ENCODE results near the gene MEGF9.

GRCh38 chr9:120750421-120750820 lies 36.2 kb upstream of the MEGF9 start:
- TF ChIP-seq, protein P1, sequence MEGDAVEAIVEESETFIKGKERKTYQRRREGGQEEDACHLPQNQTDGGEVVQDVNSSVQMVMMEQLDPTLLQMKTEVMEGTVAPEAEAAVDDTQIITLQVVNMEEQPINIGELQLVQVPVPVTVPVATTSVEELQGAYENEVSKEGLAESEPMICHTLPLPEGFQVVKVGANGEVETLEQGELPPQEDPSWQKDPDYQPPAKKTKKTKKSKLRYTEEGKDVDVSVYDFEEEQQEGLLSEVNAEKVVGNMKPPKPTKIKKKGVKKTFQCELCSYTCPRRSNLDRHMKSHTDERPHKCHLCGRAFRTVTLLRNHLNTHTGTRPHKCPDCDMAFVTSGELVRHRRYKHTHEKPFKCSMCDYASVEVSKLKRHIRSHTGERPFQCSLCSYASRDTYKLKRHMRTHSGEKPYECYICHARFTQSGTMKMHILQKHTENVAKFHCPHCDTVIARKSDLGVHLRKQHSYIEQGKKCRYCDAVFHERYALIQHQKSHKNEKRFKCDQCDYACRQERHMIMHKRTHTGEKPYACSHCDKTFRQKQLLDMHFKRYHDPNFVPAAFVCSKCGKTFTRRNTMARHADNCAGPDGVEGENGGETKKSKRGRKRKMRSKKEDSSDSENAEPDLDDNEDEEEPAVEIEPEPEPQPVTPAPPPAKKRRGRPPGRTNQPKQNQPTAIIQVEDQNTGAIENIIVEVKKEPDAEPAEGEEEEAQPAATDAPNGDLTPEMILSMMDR (conservative IDR thresholded peaks at IDR 0.05; ENCODE audit: low read length): no peak
- no peak for TF ChIP-seq EZH2phosphoT487 (IDR thresholded peaks at IDR 0.05; ENCODE audit: borderline replicate concordance, low read depth, low read length)

Measured in OCI-LY7 (cell line).